Skeletal muscle tissue (tissue), 4 donors: ENCODE measurements around the gene POU3F1. TPM values are rescaled to one million over a fixed set of nuclear protein-coding genes. Genes with fewer than 3 reads are reported as not detected.

Experiments
- H3K27ac ChIP-seq: one replicate; pipeline ENCODE4 v1.7.0; 2013; ENCODE audit warnings: mild to moderate bottlenecking, low read depth, low read length, inconsistent platforms
- H3K27me3 ChIP-seq, 3 donors: one replicate each; pipeline ENCODE4 v1.7.0; 2013; ENCODE audit warnings: low read length in 3 of 3; ENCODE audit not compliant: control insufficient read depth in 3 of 3, insufficient read depth in 3 of 3
- H3K36me3 ChIP-seq, 3 donors: one replicate each; pipeline ENCODE4 v1.7.0; 2013; ENCODE audit warnings: low read length in 3 of 3; ENCODE audit not compliant: control insufficient read depth in 3 of 3, insufficient read depth in 3 of 3
- H3K4me1 ChIP-seq, 3 donors: one replicate each; pipeline ENCODE4 v1.7.0; 2013; ENCODE audit warnings: low read length in 3 of 3, mild to moderate bottlenecking in 3 of 3; ENCODE audit not compliant: control insufficient read depth in 3 of 3, insufficient read depth in 3 of 3
- H3K4me3 ChIP-seq, 3 donors: one replicate each; pipeline ENCODE4 v1.7.0; 2013; ENCODE audit warnings: low read length in 3 of 3
- H3K9ac ChIP-seq, 3 donors: one replicate each; pipeline ENCODE4 v1.7.0; 2013; ENCODE audit warnings: low read length in 3 of 3, mild to moderate bottlenecking in 3 of 3, moderate library complexity in 2 of 3, low read depth in 1 of 3
- H3K9me3 ChIP-seq, 3 donors: one replicate each; pipeline ENCODE4 v1.7.0; 2013; ENCODE audit warnings: low read length in 3 of 3; ENCODE audit not compliant: control insufficient read depth in 3 of 3
- total RNA-seq: library from RNA; depleted of rRNA; stranded (reverse); fragments of >200 nt; gene quantifications from one replicate; pipeline ENCODE4 v1.2.3, GENCODE V29; 2014
- donor health status: Osteomylitis.

The POU3F1 gene
- total RNA-seq, 1 donor from 2014 or later: 0.52 TPM

GRCh38 chr1:38087676-38088075 lies 41.1 kb upstream of the POU3F1 start:
- no peak overlapping the region for H3K4me3 ChIP-seq
- no peaks in the 10 kb centered on the region for H3K9me3 ChIP-seq
- H3K27ac ChIP-seq: no peak overlapping the region
- H3K27me3 ChIP-seq: peaks cover 0 to 19% (median 18%) of the 10 kb centered on the region in 3 donors
- H3K9ac ChIP-seq: no peak overlapping the region
- peaks cover 14 to 31% (median 17%) of the 10 kb centered on the region in 3 donors for H3K4me1 ChIP-seq
- H3K36me3 ChIP-seq: no peaks in the 10 kb centered on the region

GRCh38 chr1:38085666-38086330 lies 39.2 kb upstream of the POU3F1 start:
- Histone ChIP-seq H3K27me3 (peaks cover 0 to 19% (median 10%) of the 10 kb centered on the region in 3 donors), H3K9ac (no peak overlapping the region), H3K4me1 (peaks cover 14 to 31% (median 20%) of the 10 kb centered on the region in 3 donors), H3K9me3 (no peaks in the 10 kb centered on the region), H3K27ac (no peak overlapping the region), H3K4me3 (no peak overlapping the region), H3K36me3 (no peaks in the 10 kb centered on the region)

- Histone ChIP-seq H3K9me3 (no peaks in the 10 kb centered on the region), H3K27ac (peak overlapping the region; percentile 15), H3K27me3 (peaks cover 0 to 14% (median 5%) of the 10 kb centered on the region in 3 donors), H3K4me1 (peaks cover 14 to 31% (median 20%) of the 10 kb centered on the region in 3 donors), H3K4me3 (peak overlapping the region in 1 of 3 donors; percentile 22), H3K36me3 (no peaks in the 10 kb centered on the region), H3K9ac (peak overlapping the region in 1 of 3 donors; percentile 33)
Measured at GRCh38 chr1:38084700-38085099, 38.1 kb upstream of the POU3F1 start.

- Histone ChIP-seq H3K27me3 (peaks cover 0 to 9% (median 5%) of the 10 kb centered on the region in 3 donors), H3K9me3 (no peaks in the 10 kb centered on the region), H3K27ac (peak overlapping the region; percentile 15), H3K9ac (no peak overlapping the region), H3K36me3 (no peaks in the 10 kb centered on the region), H3K4me1 (peaks cover 14 to 31% (median 20%) of the 10 kb centered on the region in 3 donors), H3K4me3 (no peak overlapping the region)
Measured at GRCh38 chr1:38084113-38084512, 37.5 kb upstream of the POU3F1 start.

- H3K4me3 ChIP-seq: no peak overlapping the region
- H3K27ac ChIP-seq: no peak overlapping the region
- H3K9ac ChIP-seq: no peak overlapping the region
- peaks cover 0 to 5% (median 4%) of the 10 kb centered on the region in 3 donors for H3K27me3 ChIP-seq
- H3K9me3 ChIP-seq: no peaks in the 10 kb centered on the region
- no peaks in the 10 kb centered on the region for H3K36me3 ChIP-seq
- H3K4me1 ChIP-seq: peaks cover 14 to 31% (median 20%) of the 10 kb centered on the region in 3 donors
Measured at GRCh38 chr1:38083541-38083940, 36.9 kb upstream of the POU3F1 start.

GRCh38 chr1:38082769-38083263 lies 36.2 kb upstream of the POU3F1 start:
- H3K9me3 ChIP-seq: no peaks in the 10 kb centered on the region
- no peak overlapping the region for H3K9ac ChIP-seq
- H3K4me1 ChIP-seq: peaks cover 14 to 31% (median 20%) of the 10 kb centered on the region in 3 donors
- no peaks in the 10 kb centered on the region for H3K36me3 ChIP-seq
- H3K27ac ChIP-seq: no peak overlapping the region
- H3K27me3 ChIP-seq: peaks cover 0 to 5% (median 2%) of the 10 kb centered on the region in 3 donors
- no peak overlapping the region for H3K4me3 ChIP-seq

- H3K9me3 ChIP-seq: no peaks in the 10 kb centered on the region
Measured at GRCh38 chr1:38079019-38079418, 32.4 kb upstream of the POU3F1 start.

GRCh38 chr1:38077523-38078147 lies 31.0 kb upstream of the POU3F1 start:
- Histone ChIP-seq H3K36me3 (no peaks in the 10 kb centered on the region), H3K27ac (no peak overlapping the region), H3K4me1 (peaks cover 0 to 3% (median under 1%) of the 10 kb centered on the region in 3 donors), H3K4me3 (no peak overlapping the region), H3K9ac (no peak overlapping the region), H3K27me3 (peaks cover 0 to 8% (median 5%) of the 10 kb centered on the region in 3 donors), H3K9me3 (no peaks in the 10 kb centered on the region)

More at GRCh38 chr1:38079019-38079418, 32.4 kb upstream of the POU3F1 start:
- H3K27ac ChIP-seq: no peak overlapping the region
- H3K4me3 ChIP-seq: no peak overlapping the region
- H3K27me3 ChIP-seq: peaks cover 0 to 8% (median 0%) of the 10 kb centered on the region in 3 donors
- H3K9ac ChIP-seq: no peak overlapping the region
- H3K4me1 ChIP-seq: peaks cover 3 to 13% (median 9%) of the 10 kb centered on the region in 3 donors
- H3K36me3 ChIP-seq: no peaks in the 10 kb centered on the region

GRCh38 chr1:38076455-38076854 lies 29.9 kb upstream of the POU3F1 start:
- no peak overlapping the region for H3K27ac ChIP-seq

GRCh38 chr1:38076038-38076437 lies 29.4 kb upstream of the POU3F1 start:
- H3K4me3 ChIP-seq: no peak overlapping the region

More at GRCh38 chr1:38076455-38076854, 29.9 kb upstream of the POU3F1 start:
- Histone ChIP-seq H3K27me3 (peaks cover 3 to 12% (median 5%) of the 10 kb centered on the region in 3 donors), H3K9me3 (no peaks in the 10 kb centered on the region), H3K36me3 (no peaks in the 10 kb centered on the region), H3K4me3 (no peak overlapping the region), H3K4me1 (no peaks in the 10 kb centered on the region), H3K9ac (no peak overlapping the region)

More at GRCh38 chr1:38076038-38076437, 29.4 kb upstream of the POU3F1 start:
- Histone ChIP-seq H3K36me3 (no peaks in the 10 kb centered on the region), H3K27me3 (peaks cover 3 to 15% (median 7%) of the 10 kb centered on the region in 3 donors), H3K9ac (no peak overlapping the region), H3K9me3 (no peaks in the 10 kb centered on the region), H3K27ac (no peak overlapping the region), H3K4me1 (no peaks in the 10 kb centered on the region)
